HG02970 (cell line): ENCODE measurements around the gene IMP4.
A peak's percentile ranks its signal among the peaks of the same experiment; 100 is the strongest.

Experiments
- ATAC-seq: cut with Tn5 transposase; IDR thresholded peaks from one replicate; pipeline ENCODE4 v1.9.1; 2021; ENCODE audit warnings: mild to moderate bottlenecking, moderate library complexity, moderate number of reproducible peaks; ENCODE audit not compliant: unreplicated experiment, low FRiP score

Gene IMP4

GRCh38 chr2:130336150-130336876 lies 6.4 kb upstream of the IMP4 start:
- no peak for ATAC-seq

GRCh38 chr2:130336877-130337734 lies 5.6 kb upstream of the IMP4 start:
- no peak for ATAC-seq

GRCh38 chr2:130337735-130338325 lies 4.9 kb upstream of the IMP4 start:
- no peak for ATAC-seq

GRCh38 chr2:130338793-130339345 lies 3.8 kb upstream of the IMP4 start:
- ATAC-seq: no peak

GRCh38 chr2:130339885-130340745 lies 2.6 kb upstream of the IMP4 start:
- no peak for ATAC-seq

DNA sequence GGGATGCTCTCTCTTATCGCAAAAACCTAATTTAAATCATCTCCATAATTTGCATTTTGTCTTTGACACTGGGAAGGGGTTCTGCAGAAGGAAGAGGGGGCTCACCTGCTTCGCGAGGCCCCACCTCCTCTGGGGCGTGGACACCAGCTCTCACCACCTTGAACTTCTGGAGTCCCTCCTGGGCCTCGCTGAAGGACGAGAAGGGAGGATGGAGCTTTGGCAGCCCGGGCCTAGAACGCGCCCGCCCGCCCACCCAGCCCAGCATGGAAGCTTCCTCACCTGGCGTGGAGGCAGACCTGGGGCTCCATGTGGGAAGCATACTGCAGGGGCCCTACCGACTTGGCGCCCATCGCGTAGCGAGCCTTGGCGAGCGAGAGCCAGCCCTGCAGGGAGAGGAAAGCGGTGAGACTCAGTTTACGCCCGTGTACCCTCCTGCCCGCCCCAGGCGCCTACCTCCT lies 1.1 kb upstream of the IMP4 start:
- ATAC-seq: peak; percentile 2

- peak; percentile 73 for ATAC-seq
Observed at GRCh38 chr2:130342020-130342532, 621 bp upstream of the IMP4 start.

DNA sequence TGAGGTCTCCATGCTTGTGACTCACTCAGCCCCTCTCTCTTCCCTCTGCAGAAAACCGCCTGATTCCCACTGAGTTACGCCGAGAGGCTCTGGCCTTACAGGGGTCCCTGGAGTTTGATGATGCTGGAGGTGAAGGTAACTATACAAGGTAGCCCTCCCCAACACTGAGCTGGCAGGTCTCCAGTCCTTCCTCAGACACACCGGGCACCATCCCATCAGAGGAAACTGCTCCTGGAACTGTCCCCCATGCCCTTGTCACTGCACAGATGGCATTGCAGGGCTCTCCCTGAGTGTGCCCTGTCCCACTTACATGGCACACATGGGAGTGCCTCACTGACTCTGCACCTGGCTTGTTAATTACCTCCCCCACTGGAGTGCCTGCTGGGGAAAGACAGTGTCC lies 1.9 kb downstream of the IMP4 start:
- no peak for ATAC-seq

GRCh38 chr2:130345091-130345490 lies 2.4 kb downstream of the IMP4 start:
- no peak for ATAC-seq

DNA sequence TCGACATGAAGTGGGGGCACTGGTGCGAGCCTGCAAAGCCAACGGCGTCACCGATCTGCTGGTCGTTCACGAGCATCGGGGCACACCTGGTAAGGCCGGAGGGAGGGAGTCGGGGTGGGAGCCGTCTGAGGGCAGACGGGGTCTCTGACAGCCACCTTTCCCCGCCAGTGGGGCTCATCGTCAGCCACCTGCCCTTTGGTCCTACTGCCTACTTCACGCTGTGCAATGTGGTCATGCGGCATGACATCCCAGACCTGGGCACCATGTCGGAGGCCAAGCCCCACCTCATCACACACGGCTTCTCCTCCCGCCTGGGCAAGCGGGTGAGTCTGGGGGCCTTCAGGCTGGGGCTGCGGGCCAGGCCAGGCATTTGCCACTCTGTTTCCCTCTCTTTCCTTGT lies 2.9 kb downstream of the IMP4 start:
- no peak for ATAC-seq

DNA sequence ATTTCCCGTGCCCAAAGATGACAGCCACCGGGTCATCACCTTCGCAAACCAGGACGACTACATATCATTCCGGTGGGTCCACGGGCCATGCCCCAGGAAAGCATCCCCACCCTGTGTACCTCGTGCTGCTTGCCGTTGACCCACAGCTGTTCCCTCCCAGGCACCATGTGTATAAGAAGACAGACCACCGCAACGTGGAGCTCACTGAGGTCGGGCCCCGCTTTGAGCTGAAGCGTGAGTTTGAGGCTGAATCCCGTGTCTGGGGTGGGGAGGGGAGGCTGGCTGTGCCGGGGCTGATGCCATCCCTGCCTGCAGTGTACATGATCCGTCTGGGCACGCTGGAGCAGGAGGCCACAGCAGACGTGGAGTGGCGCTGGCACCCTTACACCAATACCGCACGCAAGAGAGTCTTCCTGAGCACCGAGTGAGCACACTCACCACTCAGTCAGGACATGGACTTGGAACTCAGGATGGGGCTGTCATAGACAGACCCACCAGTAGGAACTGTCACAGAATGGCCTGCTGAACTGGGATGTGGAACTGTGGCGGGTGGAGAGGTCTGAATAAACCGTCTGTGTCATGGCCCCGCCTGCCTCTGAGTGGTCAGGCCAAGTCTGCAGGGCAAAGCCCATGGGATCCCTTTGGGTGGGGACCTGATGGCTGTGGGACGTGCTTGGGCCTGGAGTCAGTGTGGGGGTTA lies 3.5 kb downstream of the IMP4 start:
- ATAC-seq: no peak

GRCh38 chr2:130346741-130347066 lies 4.0 kb downstream of the IMP4 start:
- ATAC-seq: no peak

- ATAC-seq: no peak
Observed at GRCh38 chr2:130347220-130347925, 4.7 kb downstream of the IMP4 start.

DNA sequence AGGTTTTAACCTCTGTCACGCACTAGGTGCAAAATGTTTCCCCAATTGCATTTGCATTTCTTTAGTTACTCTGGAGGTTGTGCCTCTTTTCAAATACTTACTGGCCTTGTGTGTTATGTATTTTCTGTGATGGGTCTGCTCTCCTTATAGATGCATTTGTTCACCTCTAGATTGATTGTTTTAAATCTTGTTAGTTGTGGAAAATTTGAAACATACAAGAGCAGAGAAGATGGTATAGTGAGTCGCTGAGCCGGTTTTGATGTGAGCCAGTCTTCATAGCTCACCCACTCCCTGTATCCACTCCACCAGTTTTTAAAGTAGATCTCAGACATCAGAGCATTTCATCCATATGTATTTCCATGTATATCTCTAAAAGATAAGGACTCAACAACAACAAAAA lies 6.5 kb downstream of the IMP4 start:
- ATAC-seq: no peak

- no peak for ATAC-seq
Observed at GRCh38 chr2:130351711-130352110, 9.0 kb downstream of the IMP4 start.

DNA sequence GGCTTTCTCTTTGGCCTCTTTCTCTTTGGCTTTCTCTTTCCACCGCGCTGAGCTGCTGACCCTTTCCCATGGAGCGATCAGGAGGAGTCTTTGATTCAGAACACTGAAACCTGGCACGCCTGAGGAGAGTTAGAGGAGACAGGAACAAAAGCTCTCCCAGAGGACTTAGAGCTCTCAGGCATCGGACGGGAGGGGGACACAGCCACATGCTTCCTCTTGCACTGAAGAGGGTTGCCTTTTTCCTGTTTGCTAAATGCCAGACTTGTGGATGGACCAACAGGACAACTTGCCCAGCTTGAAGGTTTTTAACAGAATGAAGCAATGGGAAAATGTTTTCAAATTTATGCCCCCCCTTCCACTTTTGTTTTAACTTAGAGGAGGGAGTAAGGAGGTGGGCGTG lies 9.5 kb downstream of the IMP4 start:
- no peak for ATAC-seq

- no peak for ATAC-seq
Observed at GRCh38 chr2:130353291-130354138, 10.8 kb downstream of the IMP4 start.

DNA sequence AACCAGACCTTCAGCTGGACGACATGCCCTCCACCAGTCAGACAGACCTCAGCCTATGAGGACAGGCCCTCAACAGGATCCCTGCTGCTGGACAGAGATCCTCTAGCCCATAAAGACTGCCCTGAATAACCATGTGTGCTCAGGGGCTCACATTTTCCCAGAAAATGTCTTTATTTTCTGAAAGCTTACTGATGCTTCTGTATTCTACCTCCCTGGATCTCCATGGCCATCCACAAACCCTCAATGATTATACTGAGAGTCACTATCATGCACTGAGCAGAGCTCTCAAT lies 11.4 kb downstream of the IMP4 start:
- no peak for ATAC-seq
